GM23338 (cell line): ENCODE measurements around the gene C14orf180. TPM values are rescaled to one million over a fixed set of nuclear protein-coding genes. Genes with fewer than 3 reads are reported as not detected.

ENCODE experiments used
- ATAC-seq: fragments of 200-7000 bp; cut with Tn5 transposase; 3 replicates; pipeline ENCODE4 v1.9.1; 2020
- DNase-seq: peaks from one replicate; pipeline ENCODE4 v3.0.0-alpha.2; 2015; ENCODE audit warnings: low spot score
- H2AFZ ChIP-seq: fragments of 200-600 bp; sonication (generic); 2 replicates; pipeline ENCODE4 v1.8.0; 2016; ENCODE audit warnings: antibody characterized with exemption, mild to moderate bottlenecking, moderate library complexity
- H3F3A ChIP-seq: fragments of 200-600 bp; sonication (generic); replicated peaks from 2 replicates; pipeline ENCODE4 v1.8.0; 2017; ENCODE audit warnings: antibody characterized with exemption, mixed run types, low read depth
- H3K27ac ChIP-seq: fragments of 200-600 bp; sonication (generic); 2 replicates; pipeline ENCODE4 v1.6.1; 2016; ENCODE audit warnings: low read depth
- H3K27me3 ChIP-seq: fragments of 200-600 bp; sonication (generic); 2 replicates; pipeline ENCODE4 v1.8.0; 2016; ENCODE audit warnings: mild to moderate bottlenecking, mixed run types, moderate library complexity; ENCODE audit not compliant: insufficient read depth
- H3K36me3 ChIP-seq: fragments of 200-600 bp; sonication (generic); 2 replicates; pipeline ENCODE4 v1.8.0; 2016; ENCODE audit warnings: mild to moderate bottlenecking; ENCODE audit not compliant: insufficient read depth
- H3K4me1 ChIP-seq: fragments of 200-600 bp; sonication (generic); 2 replicates; pipeline ENCODE4 v1.8.0; 2016; ENCODE audit warnings: mild to moderate bottlenecking, moderate library complexity; ENCODE audit not compliant: insufficient read depth
- H3K4me2 ChIP-seq: fragments of 200-600 bp; sonication (generic); 2 replicates; pipeline ENCODE4 v1.7.1; 2017; ENCODE audit warnings: mixed run types
- H3K4me3 ChIP-seq: fragments of 200-600 bp; sonication (generic); 2 replicates; pipeline ENCODE4 v1.6.1; 2016; ENCODE audit warnings: mixed run types
- H3K79me2 ChIP-seq: fragments of 200-600 bp; sonication (generic); replicated peaks from 2 replicates; pipeline ENCODE4 v1.8.0; 2017; ENCODE audit warnings: mild to moderate bottlenecking; ENCODE audit not compliant: insufficient read depth
- H3K9me2 ChIP-seq: fragments of 200-600 bp; sonication (generic); 2 replicates; pipeline ENCODE4 v1.8.0; 2017; ENCODE audit not compliant: insufficient read depth
- H4K20me1 ChIP-seq: fragments of 200-600 bp; sonication (generic); replicated peaks from 2 replicates; pipeline ENCODE4 v1.8.0; 2017; ENCODE audit warnings: mild to moderate bottlenecking; ENCODE audit not compliant: insufficient read depth
- H3K27ac Mint-ChIP-seq: 2 replicates; pipeline ENCODE4 v1.8.0; 2020; ENCODE audit warnings: inconsistent platforms, mild to moderate bottlenecking, moderate library complexity, mixed read lengths
- H3K27me3 Mint-ChIP-seq: 3 replicates; pipeline ENCODE4 v1.8.0; 2022; ENCODE audit warnings: low read depth, mild to moderate bottlenecking, moderate library complexity, mixed read lengths, inconsistent platforms; ENCODE audit not compliant: insufficient read depth, poor library complexity
- H3K36me3 Mint-ChIP-seq: 3 replicates; pipeline ENCODE4 v1.8.0; 2021; ENCODE audit warnings: low read depth, mild to moderate bottlenecking, inconsistent platforms, moderate library complexity, mixed read lengths
- H3K4me1 Mint-ChIP-seq: 3 replicates; pipeline ENCODE4 v1.8.0; 2020; ENCODE audit warnings: mild to moderate bottlenecking, inconsistent platforms, mixed read lengths
- H3K4me3 Mint-ChIP-seq: 3 replicates; pipeline ENCODE4 v1.8.0; 2021; ENCODE audit warnings: moderate library complexity, mild to moderate bottlenecking, inconsistent platforms, mixed read lengths
- H3K9me3 Mint-ChIP-seq: 3 replicates; pipeline ENCODE4 v1.8.0; 2020; ENCODE audit warnings: moderate library complexity, mild to moderate bottlenecking, inconsistent platforms, mixed read lengths
- CREB1 ChIP-seq: fragments of 250-450 bp; sonication (Bioruptor Pico); IDR thresholded peaks from 2 replicates; pipeline ENCODE4 v1.5.0; 2020; ENCODE audit warnings: low read depth, mild to moderate bottlenecking, moderate library complexity
- ETS1 ChIP-seq: IDR thresholded peaks from 2 replicates; pipeline ENCODE4 v1.6.1; 2016; ENCODE audit warnings: antibody characterized with exemption
- EZH2phosphoT487 ChIP-seq: fragments of 200-600 bp; sonication (generic); IDR thresholded peaks from one replicate; pipeline ENCODE4 v1.8.1; 2018; ENCODE audit warnings: antibody characterized with exemption; ENCODE audit not compliant: unreplicated experiment
- JUNB ChIP-seq: IDR thresholded peaks from one replicate; pipeline ENCODE4 v1.6.1; 2016; ENCODE audit warnings: antibody characterized with exemption; ENCODE audit not compliant: unreplicated experiment
- POLR2AphosphoS5 ChIP-seq: IDR thresholded peaks from 2 replicates; pipeline ENCODE4 v1.6.1; 2016; ENCODE audit warnings: antibody characterized with exemption, low read depth
- REST ChIP-seq: IDR thresholded peaks from one replicate; pipeline ENCODE4 v1.6.1; 2018; ENCODE audit warnings: antibody characterized with exemption; ENCODE audit not compliant: unreplicated experiment
- STAT1 ChIP-seq: IDR thresholded peaks from one replicate; pipeline ENCODE4 v1.6.1; 2016; ENCODE audit warnings: antibody characterized with exemption; ENCODE audit not compliant: unreplicated experiment
- ZNF114 ChIP-seq: fragments of 250-450 bp; sonication (Bioruptor Pico); IDR thresholded peaks from 2 replicates; pipeline ENCODE4 v1.5.0; 2020; ENCODE audit warnings: mild to moderate bottlenecking, moderate library complexity
- ZNF331 ChIP-seq: fragments of 250-450 bp; sonication (Bioruptor Pico); IDR thresholded peaks from 2 replicates; pipeline ENCODE4 v1.5.0; 2020; ENCODE audit warnings: low read depth, mild to moderate bottlenecking, moderate library complexity
- ZNF462 ChIP-seq: fragments of 250-450 bp; sonication (Bioruptor Pico); IDR thresholded peaks from 2 replicates; pipeline ENCODE4 v1.5.0; 2020; ENCODE audit warnings: mild to moderate bottlenecking, moderate library complexity
- polyA plus RNA-seq: library from polyadenylated mRNA; unstranded; fragments of >200 nt; fragmentation: Nextera tagmentation; extraction: Ambion mirVana; gene quantifications from 2 replicates; pipeline ENCODE4 v1.2.1, GENCODE V29; 2016
- total RNA-seq: library from RNA; depleted of rRNA; stranded (reverse); fragments of >200 nt; shearing (Covaris generic); gene quantifications from 2 replicates; pipeline ENCODE4 v1.2.3, GENCODE V29; 2014

Gene C14orf180
- total and polyA plus RNA-seq, 2 experiments from 2014 or later = not detected

- TF ChIP-seq ZNF462 (CRISPR knock-in tag) = no peak
- no peak for TF ChIP-seq ZNF114
- no peak for TF ChIP-seq ETS1
- no peak for TF ChIP-seq POLR2AphosphoS5
- TF ChIP-seq EZH2phosphoT487 = no peak
- TF ChIP-seq JUNB = no peak
- no peak for TF ChIP-seq ZNF331 (CRISPR knock-in tag)
- no peak for TF ChIP-seq STAT1
Measured at GRCh38 chr14:104598039-104598909, 18.7 kb downstream of the C14orf180 start (continued).

GRCh38 chr14:104598910-104599273 lies 19.3 kb downstream of the C14orf180 start:
- Mint-ChIP-seq H3K27ac (no peak overlapping the region), H3K36me3 (no peaks in the 10 kb centered on the region; the same call in 2 of the 3 replicates), H3K4me3 (no peak overlapping the region), H3K9me3 (no peaks in the 10 kb centered on the region; the same call in 2 of the 3 replicates), H3K27me3 (peaks cover 10% of the 10 kb centered on the region), H3K4me1 (peaks cover 4% of the 10 kb centered on the region)
- Histone ChIP-seq H2AFZ (no peak overlapping the region), H3K27ac (no peak overlapping the region), H3K36me3 (no peaks in the 10 kb centered on the region), H3K4me3 (no peak overlapping the region), H4K20me1 (no peaks in the 10 kb centered on the region), H3K9me2 (no peaks in the 10 kb centered on the region), H3K4me2 (no peak overlapping the region), H3F3A (no peaks in the 10 kb centered on the region), H3K27me3 (peaks cover 2% of the 10 kb centered on the region), H3K79me2 (no peaks in the 10 kb centered on the region), H3K4me1 (no peaks in the 10 kb centered on the region)
- no peak for ATAC-seq
- DNase-seq = no peak
- TF ChIP-seq CREB1 (CRISPR knock-in tag) (no peak), REST (no peak)
